HG03045 (cell line): Measurements from ENCODE around the gene ARL2.
"Not testable (repeated sequence)": the region's sequence is repeated elsewhere in the genome, so short reads cannot be mapped to it uniquely, and the experiment has no call there.

Experiments used
- ATAC-seq: cut with Tn5 transposase; IDR thresholded peaks from one replicate; pipeline ENCODE4 v1.9.1; 2021; ENCODE audit warnings: mild to moderate bottlenecking, moderate library complexity; ENCODE audit not compliant: unreplicated experiment

The ARL2 gene

GRCh38 chr11:65003968-65004367 is 10.0 kb upstream of the ARL2 start:
- ATAC-seq, result not testable (repeated sequence)

GRCh38 chr11:65008016-65008415 is 5.9 kb upstream of the ARL2 start:
- no peak for ATAC-seq

GRCh38 chr11:65008873-65009272 is 5.1 kb upstream of the ARL2 start:
- no peak for ATAC-seq

- peak; percentile 78 for ATAC-seq
These were observed 651 bp upstream of the ARL2 start for GRCh38 chr11:65013130-65013887.

GRCh38 chr11:65014726-65015227 is 817 bp downstream of the ARL2 start:
- ATAC-seq, result no peak

GRCh38 chr11:65016705-65017104 is 2.7 kb downstream of the ARL2 start:
- ATAC-seq, result no peak

- ATAC-seq, result no peak
These were observed 4.0 kb downstream of the ARL2 start for GRCh38 chr11:65017937-65018336.

- ATAC-seq, result no peak
These were observed 5.9 kb downstream of the ARL2 start for GRCh38 chr11:65019824-65020223.

- no peak for ATAC-seq
These were observed 7.0 kb downstream of the ARL2 start for GRCh38 chr11:65021003-65021402.

- ATAC-seq, result no peak
These were observed 7.5 kb downstream of the ARL2 start for GRCh38 chr11:65021509-65021908.

GRCh38 chr11:65023502-65023901 is 9.5 kb downstream of the ARL2 start:
- not testable (repeated sequence) for ATAC-seq

GRCh38 chr11:65026810-65027209 is 12.8 kb downstream of the ARL2 start:
- ATAC-seq, result no peak

- ATAC-seq, result peak; percentile 82
These were observed 13.5 kb downstream of the ARL2 start, which contains the start of gene SNX15 for GRCh38 chr11:65027213-65028067. TSS of gene SNX15 (plus strand) at chr11:65027439. CDS start at chr11:65027538, 99 bp downstream.

GRCh38 chr11:65032216-65032615 is 18.3 kb downstream of the ARL2 start:
- ATAC-seq, result no peak

- no peak for ATAC-seq
These were observed 20.5 kb downstream of the ARL2 start for GRCh38 chr11:65034423-65034822.

GRCh38 chr11:65035579-65035978 is 21.6 kb downstream of the ARL2 start:
- no peak for ATAC-seq

- ATAC-seq, result no peak
These were observed 23.0 kb downstream of the ARL2 start for GRCh38 chr11:65036931-65037330.

GRCh38 chr11:65040520-65040846 is 26.5 kb downstream of the ARL2 start:
- ATAC-seq, result no peak

- peak; percentile 82 for ATAC-seq
These were observed 27.1 kb downstream of the ARL2 start, which contains the start of gene SAC3D1 for GRCh38 chr11:65040847-65041622. TSS of gene SAC3D1 (plus strand) at chr11:65041210. CDS start at chr11:65041293, 83 bp downstream.

GRCh38 chr11:65042891-65043290 is 28.9 kb downstream of the ARL2 start:
- no peak for ATAC-seq
